Urinary bladder (tissue), 4 donors: Measurements from ENCODE around the gene TSPEAR. TPM values are rescaled to one million over a fixed set of nuclear protein-coding genes. Genes with fewer than 3 reads are reported as not detected.
"Not testable (repeated sequence)": the region's sequence is repeated elsewhere in the genome, so short reads cannot be mapped to it uniquely, and the experiment has no call there.

Source experiments
- DNase-seq: peaks from one replicate; pipeline ENCODE4 v3.0.0-alpha.2; 2015; ENCODE audit errors: extremely low spot score
- H3K27ac ChIP-seq: one replicate; pipeline ENCODE4 v1.5.1; 2013; ENCODE audit warnings: low read depth, mild to moderate bottlenecking, moderate library complexity
- H3K36me3 ChIP-seq: one replicate; pipeline ENCODE4 v1.6.1; 2013; ENCODE audit warnings: mild to moderate bottlenecking, moderate library complexity; ENCODE audit not compliant: insufficient read depth
- H3K4me1 ChIP-seq: one replicate; pipeline ENCODE4 v1.6.1; 2013; ENCODE audit warnings: mild to moderate bottlenecking, moderate library complexity; ENCODE audit not compliant: insufficient read depth
- H3K4me3 ChIP-seq: one replicate; pipeline ENCODE4 v1.5.1; 2013; ENCODE audit warnings: low read depth, low read length
- WGBS: extraction: QIAGEN DNeasy Blood & Tissue Kit; methylation state at CpG from one replicate; pipeline ENCODE4 v1.1.7; 2013; 5-methylcytosine and 5-hydroxymethylcytosine counted together
- polyA plus RNA-seq: library from polyadenylated mRNA; stranded (reverse); fragments of 200-250 nt; gene quantifications from one replicate; pipeline ENCODE4 v1.2.3, GENCODE V29; 2013
- total RNA-seq: library from RNA; depleted of rRNA; stranded (reverse); fragments of >200 nt; gene quantifications from one replicate; pipeline ENCODE4 v1.2.3, GENCODE V29; 2014
- donor health status: healthy with polysubstance abuse.
- donor health status: healthy.

The TSPEAR gene
- total and polyA plus RNA-seq, 2 donors: 0.03 to 0.21 TPM

DNA sequence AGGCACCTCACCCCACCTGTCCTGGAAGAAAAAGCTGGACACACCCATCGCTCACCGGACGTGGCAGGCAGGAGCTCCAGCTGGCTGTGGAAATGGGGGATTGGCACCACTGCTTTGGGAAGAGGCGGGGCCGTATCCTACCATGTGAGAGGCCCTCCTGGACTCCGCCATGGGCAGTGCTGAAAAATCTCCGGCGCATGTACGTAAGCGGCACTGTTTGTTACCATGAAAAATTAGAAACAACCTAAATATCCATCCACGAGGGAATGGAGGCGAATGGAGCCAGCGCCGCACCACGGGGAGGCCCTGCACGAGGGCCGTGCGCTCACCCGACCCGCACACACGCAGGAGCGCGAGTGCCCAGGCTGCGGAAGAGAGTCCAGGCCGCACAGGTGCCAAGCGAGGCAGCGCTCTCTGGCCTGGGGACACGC lies 96.4 kb downstream of the TSPEAR start:
- H3K4me3 ChIP-seq: no peak overlapping the region
- H3K27ac ChIP-seq: no peak overlapping the region
- DNase-seq: no peak
- WGBS: 89% methylated on average over 28 of the region's 28 CpGs
- H3K36me3 ChIP-seq: no peaks in the 10 kb centered on the region
- H3K4me1 ChIP-seq: no peaks in the 10 kb centered on the region

GRCh38 chr21:44614161-44614631 lies 97.2 kb downstream of the TSPEAR start:
- Histone ChIP-seq H3K36me3 (no peaks in the 10 kb centered on the region), H3K27ac (no peak overlapping the region), H3K4me1 (no peaks in the 10 kb centered on the region), H3K4me3 (no peak overlapping the region)
- WGBS: 75% methylated on average over 20 of the region's 20 CpGs
- no peak for DNase-seq

- Histone ChIP-seq H3K36me3 (no peaks in the 10 kb centered on the region), H3K4me1 (no peaks in the 10 kb centered on the region), H3K4me3 (no peak overlapping the region), H3K27ac (no peak overlapping the region)
- DNase-seq: no peak
- 88% methylated on average over 26 of the region's 26 CpGs for WGBS
Observed at GRCh38 chr21:44613386-44614155, 97.8 kb downstream of the TSPEAR start.

GRCh38 chr21:44612669-44613229 lies 98.6 kb downstream of the TSPEAR start:
- Histone ChIP-seq H3K36me3 (no peaks in the 10 kb centered on the region), H3K4me1 (no peaks in the 10 kb centered on the region), H3K4me3 (no peak overlapping the region), H3K27ac (no peak overlapping the region)
- 79% methylated on average over 13 of the region's 13 CpGs for WGBS
- DNase-seq: no peak

- no peak for DNase-seq
- WGBS: 87% methylated on average over 8 of the region's 8 CpGs
- Histone ChIP-seq H3K27ac (no peak within 1 kb of the TSS), H3K36me3 (no peaks in the 10 kb centered on the region), H3K4me1 (no peaks in the 10 kb centered on the region), H3K4me3 (no peak within 1 kb of the TSS)
Observed at GRCh38 chr21:44612029-44612486, 99.3 kb downstream of the TSPEAR start, which contains the start of gene KRTAP10-8. Gene KRTAP10-8 (plus strand): TSS chr21:44612079. CDS start chr21:44612101, 22 bp downstream.

GRCh38 chr21:44611551-44611950 lies 99.8 kb downstream of the TSPEAR start:
- Histone ChIP-seq H3K27ac (no peak overlapping the region), H3K36me3 (no peaks in the 10 kb centered on the region), H3K4me1 (no peaks in the 10 kb centered on the region), H3K4me3 (no peak overlapping the region)
- DNase-seq: no peak
- WGBS: 85% methylated on average over 4 of the region's 4 CpGs

- not testable (repeated sequence) for H3K36me3 ChIP-seq, H3K27ac ChIP-seq, DNase-seq, H3K4me1 ChIP-seq, H3K4me3 ChIP-seq
- WGBS: 92% methylated on average over 7 of the region's 7 CpGs
Observed at GRCh38 chr21:44610157-44610843, 101.1 kb downstream of the TSPEAR start.

DNA sequence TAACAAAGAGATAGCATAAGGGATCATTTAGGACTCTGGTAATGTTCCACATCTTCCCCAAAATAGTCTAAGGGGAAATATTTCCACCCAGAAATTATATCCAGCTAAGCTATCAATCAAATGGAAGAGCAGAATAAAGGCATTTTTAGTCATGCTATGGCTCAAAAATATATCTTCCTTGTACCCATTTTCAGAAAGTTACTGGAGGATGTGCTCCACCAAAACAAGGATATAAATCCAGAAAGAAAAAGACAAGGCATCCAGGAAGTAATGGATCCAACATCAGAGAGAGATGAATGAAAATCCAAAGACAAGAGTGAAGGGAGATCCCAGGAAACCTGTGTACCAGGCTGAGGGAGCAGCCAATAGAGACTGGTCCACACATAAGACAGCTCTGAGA lies 102.2 kb downstream of the TSPEAR start:
- no peaks in the 10 kb centered on the region for H3K4me1 ChIP-seq
- no peaks in the 10 kb centered on the region for H3K36me3 ChIP-seq
- no peak overlapping the region for H3K27ac ChIP-seq
- H3K4me3 ChIP-seq: no peak overlapping the region
- no peak for DNase-seq

GRCh38 chr21:44606495-44606894 lies 104.9 kb downstream of the TSPEAR start:
- H3K4me1 ChIP-seq: no peaks in the 10 kb centered on the region
- DNase-seq: no peak
- WGBS: 76% methylated on average over 4 of the region's 4 CpGs

DNA sequence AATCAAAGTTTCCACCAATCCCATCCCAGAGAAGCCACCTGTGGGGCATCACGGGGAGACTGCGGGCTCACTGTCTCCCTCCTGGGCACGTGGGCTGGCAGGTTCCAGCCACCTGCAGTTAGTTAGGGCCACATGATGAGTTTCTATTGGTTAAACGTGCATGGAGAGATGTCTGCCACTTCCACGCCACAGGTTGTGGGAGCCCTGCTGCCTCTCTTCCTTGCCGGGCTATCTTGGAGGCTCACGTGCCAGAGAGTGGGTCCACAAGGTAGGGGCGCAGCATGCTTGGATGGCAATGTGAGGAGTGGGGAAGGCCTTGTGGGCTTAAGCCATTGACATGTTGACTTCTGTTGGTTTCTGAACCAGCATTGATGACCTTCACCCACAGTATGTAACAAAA lies 107.5 kb downstream of the TSPEAR start:
- Histone ChIP-seq H3K4me3 (no peak overlapping the region), H3K27ac (no peak overlapping the region), H3K4me1 (no peaks in the 10 kb centered on the region), H3K36me3 (no peaks in the 10 kb centered on the region)
- DNase-seq: no peak
- 88% methylated on average over 8 of the region's 8 CpGs for WGBS

More at GRCh38 chr21:44606495-44606894, 104.9 kb downstream of the TSPEAR start:
- H3K4me3 ChIP-seq: no peak overlapping the region
- H3K36me3 ChIP-seq: no peaks in the 10 kb centered on the region
- no peak overlapping the region for H3K27ac ChIP-seq

DNA sequence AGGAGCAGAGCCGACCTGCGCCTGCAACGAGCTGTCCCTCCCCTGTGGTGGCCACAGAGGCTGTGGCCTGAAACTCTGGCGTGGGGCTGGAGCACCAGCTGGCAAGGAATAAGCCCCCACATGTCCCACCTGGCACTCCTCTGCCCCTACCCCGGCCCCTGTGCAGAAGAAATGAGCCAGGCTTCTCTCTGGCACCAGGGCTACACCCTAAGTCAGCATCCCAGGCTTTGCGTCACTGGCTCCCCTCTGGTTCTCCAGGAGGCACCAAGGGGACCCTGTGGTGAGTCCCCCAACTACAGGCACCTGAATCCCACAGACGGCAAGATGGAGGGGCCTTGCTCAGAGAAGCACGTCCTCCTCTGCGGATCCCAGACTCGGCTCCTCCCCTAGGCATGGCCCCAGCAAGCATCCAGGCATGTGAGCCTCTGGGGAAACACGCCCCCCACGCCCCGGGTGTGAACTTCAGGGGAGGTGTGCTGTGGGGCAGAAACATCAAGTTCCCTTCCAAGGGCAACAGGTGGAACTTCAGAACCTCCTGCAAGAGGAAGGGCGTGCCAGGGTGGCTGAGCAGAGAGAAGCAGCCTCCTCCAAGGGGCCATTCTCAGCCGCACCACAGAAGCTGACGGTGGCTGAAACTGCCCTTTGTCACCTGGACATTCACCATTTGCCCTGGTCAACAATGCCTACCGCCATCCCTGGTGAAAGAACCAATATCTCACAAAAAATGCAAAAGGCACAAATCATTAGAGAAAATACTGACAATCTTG lies 108.1 kb downstream of the TSPEAR start:
- WGBS: 57% methylated on average over 17 of the region's 17 CpGs

GRCh38 chr21:44602463-44602850 lies 108.9 kb downstream of the TSPEAR start:
- no peak for DNase-seq
- WGBS: 75% methylated on average over 21 of the region's 21 CpGs
- Histone ChIP-seq H3K36me3 (no peaks in the 10 kb centered on the region), H3K4me1 (no peaks in the 10 kb centered on the region), H3K4me3 (no peak overlapping the region), H3K27ac (no peak overlapping the region)

More for the DNA sequence above, 108.1 kb downstream of the TSPEAR start:
- H3K27ac ChIP-seq: no peak overlapping the region
- no peak overlapping the region for H3K4me3 ChIP-seq
- no peak for DNase-seq
- no peaks in the 10 kb centered on the region for H3K36me3 ChIP-seq
- H3K4me1 ChIP-seq: no peaks in the 10 kb centered on the region
